OCI-LY7 (cell line): ENCODE measurements around the gene SDHC. TPM values are rescaled to one million over a fixed set of nuclear protein-coding genes. Genes with fewer than 3 reads are reported as not detected.

Experiments
- BruUV-seq: library from RNA; stranded (reverse); fragments of 400-500 nt; replicated peaks from 2 replicates; lab custom pipeline; 2021; lab: Mats Ljungman, UMichigan
- CTCF ChIA-PET: fragments of 300-600 bp; sonication (Branson Sonifier 250); formaldehyde crosslinking; loops from one replicate; lab custom pipeline; 2022; ENCODE audit warnings: antibody characterized with exemption; ENCODE audit not compliant: unreplicated experiment; lab: Charles Lee
- POLR2A ChIA-PET: fragments of 300-600 bp; sonication (Branson Sonifier 250); formaldehyde crosslinking; loops from one replicate; lab custom pipeline; 2022; ENCODE audit warnings: antibody characterized with exemption; lab: Charles Lee
- DNase-seq: peaks from one replicate; pipeline ENCODE4 v3.0.0-alpha.2; 2015; ENCODE audit warnings: low spot score
- H2AFZ ChIP-seq: fragments of 200-600 bp; sonication (generic), shearing (Covaris generic); 2 replicates; pipeline ENCODE4 v1.6.1; 2014; ENCODE audit warnings: mild to moderate bottlenecking, antibody characterized with exemption, low read length, moderate library complexity
- H3K27ac ChIP-seq: fragments of 200-600 bp; sonication (generic); 2 replicates; pipeline ENCODE4 v1.5.1; 2014; ENCODE audit warnings: mixed run types, low read depth, mild to moderate bottlenecking, moderate library complexity, low read length, inconsistent platforms; ENCODE audit not compliant: poor library complexity, severe bottlenecking
- H3K36me3 ChIP-seq: fragments of 200-600 bp; sonication (generic); 2 replicates; pipeline ENCODE4 v1.6.1; 2014; ENCODE audit warnings: mild to moderate bottlenecking, antibody characterized with exemption, low read length, moderate library complexity, mixed read lengths; ENCODE audit not compliant: insufficient read depth
- H3K4me1 ChIP-seq: fragments of 200-600 bp; sonication (generic); 2 replicates; pipeline ENCODE4 v1.5.1; 2014; ENCODE audit warnings: mild to moderate bottlenecking, low read length; ENCODE audit not compliant: insufficient read depth, poor library complexity, severe bottlenecking
- H3K4me2 ChIP-seq: fragments of 200-600 bp; sonication (generic); 2 replicates; pipeline ENCODE4 v1.6.1; 2014; ENCODE audit warnings: mild to moderate bottlenecking, low read length
- H3K4me3 ChIP-seq: fragments of 200-600 bp; sonication (generic); 2 replicates; pipeline ENCODE4 v1.5.1; 2014; ENCODE audit warnings: mild to moderate bottlenecking, low read depth, low read length; ENCODE audit not compliant: poor library complexity, severe bottlenecking
- H3K79me2 ChIP-seq: fragments of 200-600 bp; sonication (generic); 2 replicates; pipeline ENCODE4 v1.6.1; 2016; ENCODE audit warnings: low read depth, mild to moderate bottlenecking, low read length, moderate library complexity, mixed read lengths; ENCODE audit not compliant: insufficient read depth
- H3K9me2 ChIP-seq: fragments of 200-600 bp; sonication (generic); 2 replicates; pipeline ENCODE4 v1.6.1; 2016; ENCODE audit warnings: mild to moderate bottlenecking, low read length, mixed read lengths; ENCODE audit not compliant: insufficient read depth
- H3K9me3 ChIP-seq: fragments of 200-600 bp; sonication (generic); 2 replicates; pipeline ENCODE4 v1.6.1; 2014; ENCODE audit warnings: mild to moderate bottlenecking, mixed run types, low read length, mixed read lengths
- H4K20me1 ChIP-seq: fragments of 200-600 bp; sonication (generic); 2 replicates; pipeline ENCODE4 v1.6.1; 2014; ENCODE audit warnings: mild to moderate bottlenecking, antibody characterized with exemption, low read length, moderate library complexity, mixed read lengths; ENCODE audit not compliant: insufficient read depth
- CTCF ChIP-seq: fragments of 200-600 bp; sonication (generic); conservative IDR thresholded peaks from 2 replicates; pipeline ENCODE4 v1.5.1; 2014; ENCODE audit warnings: mild to moderate bottlenecking, antibody characterized with exemption, low read length, moderate library complexity, mixed read lengths
- EZH2phosphoT487 ChIP-seq: fragments of 200-600 bp; sonication (generic); IDR thresholded peaks from 2 replicates; pipeline ENCODE4 v1.6.1; 2018; ENCODE audit warnings: low read depth, borderline replicate concordance, mild to moderate bottlenecking, mixed run types, antibody characterized with exemption, low read length, moderate library complexity, mixed read lengths
- intact Hi-C: fragments of 100-400 bp; cut with micrococcal nuclease; formaldehyde crosslinking; loops from one replicate; pipeline ENCODE4 v1.10.0; 2022; ENCODE audit not compliant: unreplicated experiment
- total RNA-seq, 2 experiments: library from RNA; depleted of rRNA in 1 of 2; stranded (reverse); fragments of >200 nt in 1 of 2; shearing (Covaris generic) in 1 of 2; gene quantifications; 2 replicates each; pipeline ENCODE4 v1.2.3, GENCODE V29; 2014 to 2022

Gene SDHC
- total RNA-seq, 2 experiments from 2014 or later: 20.6 to 175 TPM

- ChIA-PET CTCF (no interaction called here), POLR2A (no interaction called here)
- H3K36me3 ChIP-seq: no peaks in the 10 kb centered on the region
- no peaks in the 10 kb centered on the region for H3K79me2 ChIP-seq
- intact Hi-C loops: no loop called here
- H2AFZ ChIP-seq: no peak overlapping the region
- H3K9me2 ChIP-seq: no peaks in the 10 kb centered on the region
- no peak for TF ChIP-seq EZH2phosphoT487
- TF ChIP-seq CTCF: no peak
- H3K27ac ChIP-seq: no peak overlapping the region
- no peak overlapping the region for H3K4me3 ChIP-seq
- peaks cover 7% of the 10 kb centered on the region for H3K4me1 ChIP-seq
- no peaks in the 10 kb centered on the region for H4K20me1 ChIP-seq
- no peaks in the 10 kb centered on the region for H3K9me3 ChIP-seq
- no peak overlapping the region for H3K4me2 ChIP-seq
- no peak for DNase-seq
- no TSS peak for BruUV-seq
Observed at GRCh38 chr1:161266202-161266601, 48.0 kb upstream of the SDHC start.

- intact Hi-C loops: no loop called here
- Histone ChIP-seq H3K4me3 (no peak overlapping the region), H3K4me1 (peaks cover under 1% of the 10 kb centered on the region), H3K27ac (no peak overlapping the region), H4K20me1 (no peaks in the 10 kb centered on the region), H2AFZ (no peak overlapping the region), H3K79me2 (no peaks in the 10 kb centered on the region), H3K36me3 (no peaks in the 10 kb centered on the region), H3K4me2 (no peak overlapping the region), H3K9me2 (no peaks in the 10 kb centered on the region), H3K9me3 (no peaks in the 10 kb centered on the region)
- no TSS peak for BruUV-seq
- TF ChIP-seq EZH2phosphoT487 (no peak), CTCF (no peak)
- ChIA-PET CTCF (no interaction called here), POLR2A (no interaction called here)
- DNase-seq: no peak
Observed at GRCh38 chr1:161266836-161267235, 47.3 kb upstream of the SDHC start.

GRCh38 chr1:161267321-161267720, 46.9 kb upstream of the SDHC start:
- no peak for DNase-seq
- Histone ChIP-seq H3K27ac (no peak overlapping the region), H3K36me3 (no peaks in the 10 kb centered on the region), H3K4me2 (no peak overlapping the region), H3K4me1 (no peaks in the 10 kb centered on the region), H4K20me1 (no peaks in the 10 kb centered on the region), H3K9me3 (no peaks in the 10 kb centered on the region), H3K9me2 (no peaks in the 10 kb centered on the region), H3K79me2 (no peaks in the 10 kb centered on the region), H2AFZ (no peak overlapping the region), H3K4me3 (no peak overlapping the region)
- intact Hi-C loops: no loop called here
- no TSS peak for BruUV-seq
- POLR2A ChIA-PET: no interaction called here
- TF ChIP-seq CTCF (no peak), EZH2phosphoT487 (no peak)
- CTCF ChIA-PET: no interaction called here
